GM18868 (cell line): ENCODE data around the gene GABRA6.

Experiments used
- ATAC-seq: cut with Tn5 transposase; IDR thresholded peaks from one replicate; pipeline ENCODE4 v1.9.1; 2021; ENCODE audit warnings: mild to moderate bottlenecking, moderate library complexity; ENCODE audit not compliant: unreplicated experiment

The GABRA6 gene

DNA sequence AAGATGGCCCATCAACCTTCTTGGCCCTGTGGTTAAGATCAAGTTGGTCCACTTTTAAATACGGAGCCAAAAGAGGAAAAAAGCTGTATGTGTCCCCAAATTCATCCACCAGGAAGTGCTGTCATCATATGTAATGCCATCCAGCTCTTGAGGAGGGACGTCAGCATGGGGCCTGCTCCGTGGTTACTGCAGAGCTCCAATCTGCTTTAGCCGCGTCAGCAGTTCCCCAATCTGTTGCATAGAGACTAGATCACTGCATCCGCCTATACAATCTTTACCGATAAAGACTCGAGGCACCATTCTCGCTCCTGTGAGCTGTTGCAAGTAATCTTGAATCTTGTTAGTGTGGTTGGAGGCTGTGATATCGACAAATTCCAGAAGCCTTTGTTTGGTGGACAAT is 65.7 kb downstream of the GABRA6 start:
- ATAC-seq: no peak
